ENCODE results near the gene DIAPH3. TPM values are rescaled to one million over a fixed set of nuclear protein-coding genes. Genes with fewer than 3 reads are reported as not detected.

Gene DIAPH3
- total and polyA plus RNA-seq, 2 of the 4 experiments (the other 2 are of a cell fraction) = 8.9 to 9.3 TPM

GRCh38 chr13:59893266-59893665, 270.5 kb downstream of the DIAPH3 start:
- H2AFZ ChIP-seq (replicated peaks; ENCODE audit: low read length, poor library complexity) = no peak overlapping the region
- H3K4me2 ChIP-seq (ENCODE audit: low read depth, low read length) = no peak overlapping the region; the same call in 1 of the 2 replicates
- no peak overlapping the region for H3K14ac ChIP-seq (replicated peaks; ENCODE audit: low read depth, low read length)
- no peak overlapping the region for H2AK9ac ChIP-seq (replicated peaks; ENCODE audit: low read depth, low read length, poor library complexity)
- no peaks in the 10 kb centered on the region for H3K36me3 ChIP-seq (ENCODE audit: control insufficient read depth, insufficient read depth, low read length)
- no peaks in the 10 kb centered on the region; a peak in 2 of 4 replicates for H3K79me1 ChIP-seq (ENCODE audit: low read depth in 1 of 2, low read length in 2 of 2)
- TF ChIP-seq SMC3 (IDR thresholded peaks at IDR 0.05; ENCODE audit: low read depth, low read length) (no peak), CEBPB (IDR thresholded peaks at IDR 0.05; ENCODE audit: low read depth, low read length) (no peak), MAZ (IDR thresholded peaks at IDR 0.05; ENCODE audit: borderline replicate concordance, low read depth, low read length) (no peak), MAFK (IDR thresholded peaks at IDR 0.05; ENCODE audit: low read depth, low read length) (no peak), NFE2L2 (IDR thresholded peaks at IDR 0.05; ENCODE audit: low read depth, low read length) (no peak), RAD21 (IDR thresholded peaks at IDR 0.05; ENCODE audit: low read length) (no peak), CHD1 (IDR thresholded peaks at IDR 0.05; ENCODE audit: low read depth, low read length) (no peak), BHLHE40 (IDR thresholded peaks at IDR 0.05; ENCODE audit: low read depth, low read length) (no peak), USF2 (IDR thresholded peaks at IDR 0.05; ENCODE audit: low read depth, low read length) (no peak), FOS (IDR thresholded peaks at IDR 0.05; ENCODE audit: low read depth, low read length) (no peak), ELK1 (IDR thresholded peaks at IDR 0.05; ENCODE audit: borderline replicate concordance, low read depth, low read length) (no peak), RCOR1 (IDR thresholded peaks at IDR 0.05; ENCODE audit: insufficient replicate concordance, low read length) (no peak), POLR2A (IDR thresholded peaks at IDR 0.05; ENCODE audit: low read depth, low read length) (no peak), CTCF (conservative IDR thresholded peaks at IDR 0.05; ENCODE audit: low read depth, low read length) (no peak), RFX5 (IDR thresholded peaks at IDR 0.05; ENCODE audit: low read depth, low read length) (no peak), MXI1 (IDR thresholded peaks at IDR 0.05; ENCODE audit: borderline replicate concordance, low read depth, low read length) (no peak)
- intact Hi-C loops (cut with micrococcal nuclease) = no loop called here
- H2BK15ac ChIP-seq (ENCODE audit: low read depth, low read length) = no peak overlapping the region
- no peak overlapping the region for H3K9ac ChIP-seq (ENCODE audit: low read depth, low read length)
- in situ Hi-C loops (cut with MboI; ENCODE audit: low sequenced_read_pairs) = no loop called here
- H2BK5ac ChIP-seq (ENCODE audit: low read depth, low read length, poor library complexity, severe bottlenecking) = no peak overlapping the region
- H3K27ac ChIP-seq (ENCODE audit: insufficient read depth, low read length) = no peak overlapping the region
- dilution Hi-C loops (cut with HindIII; ENCODE audit: low sequenced_read_pairs, unreplicated experiment) = no loop called here
- H2BK20ac ChIP-seq (ENCODE audit: low read depth, low read length) = no peak overlapping the region
- peaks cover 3% of the 10 kb centered on the region; the same call in 1 of the 2 replicates for H3K9me1 ChIP-seq (ENCODE audit: insufficient read depth, low read length)
- no peak overlapping the region; the same call in 1 of the 2 replicates for H4K5ac ChIP-seq (ENCODE audit: low read depth, low read length)
- no peak overlapping the region for H3K18ac ChIP-seq (ENCODE audit: low read depth, low read length)
- CTCF ChIA-PET = no interaction called here
- no peak overlapping the region for H3K4ac ChIP-seq (ENCODE audit: low read depth, low read length)
- no peak overlapping the region for H2BK120ac ChIP-seq (ENCODE audit: low read depth, low read length)
- no CpG with 5 or more reads among the region's 1 CpG for WGBS, 2 experiments (ENCODE audit: extremely low coverage in 2 of 2, insufficient read length in 1 of 2)
- ATAC-seq (ENCODE audit: low read depth) (no peak; the same call in 1 of the 2 replicates), DNase-seq (no peak)
- no peaks in the 10 kb centered on the region for H3K9me3 ChIP-seq (ENCODE audit: control insufficient read depth, insufficient read depth, low read length)
- BruUV-seq (replicated peaks) = no TSS peak
- no peak overlapping the region for H3K23ac ChIP-seq (ENCODE audit: low read depth, low read length)
- no peak overlapping the region for H4K91ac ChIP-seq (ENCODE audit: insufficient read depth, low read depth, low read length)
- no peak overlapping the region for H3K56ac ChIP-seq (ENCODE audit: extremely low read depth, insufficient read depth, low read length)
- no peak overlapping the region for H4K8ac ChIP-seq (ENCODE audit: low read depth in 2 of 2, low read length in 2 of 2)
- no peaks in the 10 kb centered on the region for H3K4me1 ChIP-seq (ENCODE audit: control insufficient read depth, insufficient read depth, low read length)
- H4K20me1 ChIP-seq (ENCODE audit: insufficient read depth, low read length) = no peaks in the 10 kb centered on the region
- POLR2A ChIA-PET (ENCODE audit: unreplicated experiment) = no interaction called here
- H2AK5ac ChIP-seq (ENCODE audit: low read depth, low read length) = no peak overlapping the region
- no peak overlapping the region for H3K4me3 ChIP-seq (ENCODE audit: insufficient read depth, low read depth, low read length)
- no peaks in the 10 kb centered on the region for H3K27me3 ChIP-seq (ENCODE audit: control insufficient read depth, insufficient read depth, low read length)
